Vagina (tissue), 2 donors: ENCODE data around the gene FBXO4.

ENCODE experiments used
- POLR2AphosphoS5 ChIP-seq, 2 donors: sonication (generic); formaldehyde crosslinking; IDR thresholded peaks; one replicate each; pipeline ENCODE4 v1.9.0; 2017; ENCODE audit warnings: antibody characterized with exemption in 2 of 2, mild to moderate bottlenecking in 2 of 2, low read depth in 1 of 2; ENCODE audit not compliant: insufficient read depth in 1 of 2
- TF ChIP-seq, protein P1 (sequence below), 3 experiments: fragments of 450-650 bp in 2 of 3; fragments of 200-600 bp in 1 of 3; sonication (generic) in 1 of 3; IDR thresholded peaks; one replicate each; pipeline ENCODE4 v1.5.1; 2017 to 2019; ENCODE audit warnings: antibody characterized with exemption in 3 of 3, mild to moderate bottlenecking in 2 of 3, moderate library complexity in 2 of 3

GRCh38 chr5:41924872-41925554, at the start of gene FBXO4:
- TF ChIP-seq, protein P1, sequence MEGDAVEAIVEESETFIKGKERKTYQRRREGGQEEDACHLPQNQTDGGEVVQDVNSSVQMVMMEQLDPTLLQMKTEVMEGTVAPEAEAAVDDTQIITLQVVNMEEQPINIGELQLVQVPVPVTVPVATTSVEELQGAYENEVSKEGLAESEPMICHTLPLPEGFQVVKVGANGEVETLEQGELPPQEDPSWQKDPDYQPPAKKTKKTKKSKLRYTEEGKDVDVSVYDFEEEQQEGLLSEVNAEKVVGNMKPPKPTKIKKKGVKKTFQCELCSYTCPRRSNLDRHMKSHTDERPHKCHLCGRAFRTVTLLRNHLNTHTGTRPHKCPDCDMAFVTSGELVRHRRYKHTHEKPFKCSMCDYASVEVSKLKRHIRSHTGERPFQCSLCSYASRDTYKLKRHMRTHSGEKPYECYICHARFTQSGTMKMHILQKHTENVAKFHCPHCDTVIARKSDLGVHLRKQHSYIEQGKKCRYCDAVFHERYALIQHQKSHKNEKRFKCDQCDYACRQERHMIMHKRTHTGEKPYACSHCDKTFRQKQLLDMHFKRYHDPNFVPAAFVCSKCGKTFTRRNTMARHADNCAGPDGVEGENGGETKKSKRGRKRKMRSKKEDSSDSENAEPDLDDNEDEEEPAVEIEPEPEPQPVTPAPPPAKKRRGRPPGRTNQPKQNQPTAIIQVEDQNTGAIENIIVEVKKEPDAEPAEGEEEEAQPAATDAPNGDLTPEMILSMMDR (IDR thresholded peaks at IDR 0.05) = peak in 1 of 3 experiments; percentile 44
- peak; percentile 27 to 79 for TF ChIP-seq POLR2AphosphoS5 (IDR thresholded peaks at IDR 0.05; ENCODE audit: insufficient read depth in 1 of 2, low read depth in 1 of 2)
